Nephron (organoid): ENCODE measurements around the gene COL6A5.

Experiments
- H3K27ac Mint-ChIP-seq, 3 experiments: 2 replicates each; pipeline ENCODE4 v1.8.0; 2020; ENCODE audit warnings: mixed read lengths in 3 of 3, mild to moderate bottlenecking in 2 of 3, moderate library complexity in 1 of 3
- H3K27me3 Mint-ChIP-seq: 2 replicates; pipeline ENCODE4 v1.8.0; 2021; ENCODE audit warnings: low read depth, mild to moderate bottlenecking, moderate library complexity, mixed read lengths
- H3K36me3 Mint-ChIP-seq: 2 replicates; pipeline ENCODE4 v1.8.0; 2020; ENCODE audit warnings: low read depth, mixed read lengths
- H3K4me1 Mint-ChIP-seq: 2 replicates; pipeline ENCODE4 v1.8.0; 2020; ENCODE audit warnings: mixed read lengths
- H3K4me3 Mint-ChIP-seq, 3 experiments: 2 replicates each; pipeline ENCODE4 v1.8.0; 2020; ENCODE audit warnings: mild to moderate bottlenecking in 3 of 3, mixed read lengths in 3 of 3, moderate library complexity in 2 of 3
- H3K9me3 Mint-ChIP-seq: 2 replicates; pipeline ENCODE4 v1.8.0; 2020; ENCODE audit warnings: mixed read lengths
- TF ChIP-seq, protein P1 (sequence below), 3 experiments: fragments of 200-600 bp; sonication (generic); IDR thresholded peaks; one replicate each; pipeline ENCODE4 v1.5.0; 2021; ENCODE audit warnings: antibody characterized with exemption in 3 of 3; ENCODE audit not compliant: unreplicated experiment in 3 of 3

Gene COL6A5

GRCh38 chr3:130345487-130346079 lies at the start of gene COL6A5:
Gene COL6A5, plus strand, starts transcription at chr3:130345672. Its CDS starts 27,967 bp downstream, at chr3:130373639.
- peaks cover 7% of the 10 kb centered on the region for H3K9me3 Mint-ChIP-seq

DNA sequence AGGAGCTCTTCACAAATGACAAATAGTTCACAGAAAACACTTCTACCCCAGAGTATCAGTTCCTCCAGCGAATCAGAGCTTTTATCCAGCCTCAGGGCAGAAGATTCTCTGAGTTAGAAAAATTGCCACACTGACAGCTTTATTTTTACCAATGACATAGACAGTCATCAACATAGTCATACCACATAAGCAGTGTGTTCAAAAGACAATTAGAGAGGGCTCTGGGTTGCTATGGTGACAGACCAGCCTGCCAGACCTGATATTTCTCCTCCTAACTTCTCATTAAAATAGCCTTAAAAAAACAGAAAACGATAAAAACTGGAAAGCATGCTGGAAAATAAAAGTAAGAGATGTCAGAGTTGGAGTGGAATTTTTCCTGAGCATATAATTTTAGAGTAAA lies 45.9 kb upstream of the COL6A5 start:
- TF ChIP-seq, protein P1, sequence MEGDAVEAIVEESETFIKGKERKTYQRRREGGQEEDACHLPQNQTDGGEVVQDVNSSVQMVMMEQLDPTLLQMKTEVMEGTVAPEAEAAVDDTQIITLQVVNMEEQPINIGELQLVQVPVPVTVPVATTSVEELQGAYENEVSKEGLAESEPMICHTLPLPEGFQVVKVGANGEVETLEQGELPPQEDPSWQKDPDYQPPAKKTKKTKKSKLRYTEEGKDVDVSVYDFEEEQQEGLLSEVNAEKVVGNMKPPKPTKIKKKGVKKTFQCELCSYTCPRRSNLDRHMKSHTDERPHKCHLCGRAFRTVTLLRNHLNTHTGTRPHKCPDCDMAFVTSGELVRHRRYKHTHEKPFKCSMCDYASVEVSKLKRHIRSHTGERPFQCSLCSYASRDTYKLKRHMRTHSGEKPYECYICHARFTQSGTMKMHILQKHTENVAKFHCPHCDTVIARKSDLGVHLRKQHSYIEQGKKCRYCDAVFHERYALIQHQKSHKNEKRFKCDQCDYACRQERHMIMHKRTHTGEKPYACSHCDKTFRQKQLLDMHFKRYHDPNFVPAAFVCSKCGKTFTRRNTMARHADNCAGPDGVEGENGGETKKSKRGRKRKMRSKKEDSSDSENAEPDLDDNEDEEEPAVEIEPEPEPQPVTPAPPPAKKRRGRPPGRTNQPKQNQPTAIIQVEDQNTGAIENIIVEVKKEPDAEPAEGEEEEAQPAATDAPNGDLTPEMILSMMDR (IDR thresholded peaks at IDR 0.05; ENCODE audit: unreplicated experiment in 3 of 3) = no peak
- Mint-ChIP-seq H3K27ac (no peak overlapping the region), H3K9me3 (no peaks in the 10 kb centered on the region), H3K4me3 (no peak overlapping the region), H3K4me1 (no peaks in the 10 kb centered on the region), H3K36me3 (no peaks in the 10 kb centered on the region), H3K27me3 (peaks cover 26% of the 10 kb centered on the region)

More at GRCh38 chr3:130345487-130346079, at the start of gene COL6A5:
- TF ChIP-seq, protein P1 (IDR thresholded peaks at IDR 0.05; ENCODE audit: unreplicated experiment in 3 of 3) = no peak
- Mint-ChIP-seq H3K36me3 (no peaks in the 10 kb centered on the region), H3K4me3 (peak within 1 kb of the TSS in 2 of 3 experiments; percentile 30 to 44), H3K27me3 (peaks cover 79% of the 10 kb centered on the region), H3K4me1 (peaks cover 7% of the 10 kb centered on the region), H3K27ac (no peak within 1 kb of the TSS)

DNA sequence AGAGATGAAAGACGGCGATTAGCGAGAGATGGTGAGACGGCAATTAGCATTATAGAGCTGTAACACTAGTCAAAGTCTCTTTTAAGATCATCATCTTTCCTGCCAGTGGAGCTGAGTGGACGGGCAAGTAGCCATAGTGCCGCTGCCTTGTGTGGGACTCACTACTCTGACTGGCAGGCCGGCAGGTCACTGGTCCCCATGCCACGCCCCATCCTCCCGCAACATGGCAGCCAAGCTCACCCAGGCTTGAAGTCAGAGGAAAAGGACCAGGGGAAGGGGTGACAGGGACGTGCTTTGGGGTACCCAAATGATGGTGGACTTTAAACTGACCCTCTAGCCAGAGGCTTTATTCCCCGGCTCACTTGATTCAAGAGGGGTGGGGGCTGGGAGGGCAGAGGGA lies 44.6 kb upstream of the COL6A5 start:
- H3K27ac Mint-ChIP-seq = no peak overlapping the region
- TF ChIP-seq, protein P1 (IDR thresholded peaks at IDR 0.05; ENCODE audit: unreplicated experiment in 3 of 3) = no peak
- H3K36me3 Mint-ChIP-seq = no peaks in the 10 kb centered on the region
- no peak overlapping the region for H3K4me3 Mint-ChIP-seq
- no peaks in the 10 kb centered on the region for H3K4me1 Mint-ChIP-seq
- H3K27me3 Mint-ChIP-seq = peaks cover 27% of the 10 kb centered on the region
- no peaks in the 10 kb centered on the region for H3K9me3 Mint-ChIP-seq

- Mint-ChIP-seq H3K36me3 (no peaks in the 10 kb centered on the region), H3K9me3 (no peaks in the 10 kb centered on the region), H3K4me1 (no peaks in the 10 kb centered on the region), H3K27me3 (peaks cover 11% of the 10 kb centered on the region), H3K4me3 (no peak overlapping the region), H3K27ac (no peak overlapping the region)
- TF ChIP-seq, protein P1 (IDR thresholded peaks at IDR 0.05; ENCODE audit: unreplicated experiment in 3 of 3) = no peak
Observed at GRCh38 chr3:130310109-130310508, 35.4 kb upstream of the COL6A5 start.

DNA sequence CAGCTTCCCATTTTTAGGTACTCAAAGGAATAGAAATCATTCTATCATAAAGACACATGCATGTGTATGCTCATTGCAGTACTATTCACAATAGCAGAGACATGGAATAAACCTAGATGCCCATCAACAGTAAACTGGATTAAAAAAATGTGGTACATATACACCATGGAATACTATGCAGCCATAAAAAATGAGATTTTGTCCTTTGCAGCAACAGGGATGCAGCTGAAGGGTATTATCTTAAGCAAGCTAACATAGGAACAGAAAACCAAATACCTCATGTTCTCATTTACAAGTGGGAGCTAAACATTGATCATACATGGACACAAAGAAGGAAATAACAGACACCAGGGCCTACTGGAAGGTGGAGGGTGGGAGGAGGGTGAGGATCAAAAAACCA lies 33.1 kb upstream of the COL6A5 start:
- H3K27ac Mint-ChIP-seq = no peak overlapping the region
- TF ChIP-seq, protein P1 (IDR thresholded peaks at IDR 0.05; ENCODE audit: unreplicated experiment in 3 of 3) = no peak
- no peaks in the 10 kb centered on the region for H3K9me3 Mint-ChIP-seq
- H3K4me1 Mint-ChIP-seq = no peaks in the 10 kb centered on the region
- peaks cover 11% of the 10 kb centered on the region for H3K27me3 Mint-ChIP-seq
- no peak overlapping the region for H3K4me3 Mint-ChIP-seq
- no peaks in the 10 kb centered on the region for H3K36me3 Mint-ChIP-seq

DNA sequence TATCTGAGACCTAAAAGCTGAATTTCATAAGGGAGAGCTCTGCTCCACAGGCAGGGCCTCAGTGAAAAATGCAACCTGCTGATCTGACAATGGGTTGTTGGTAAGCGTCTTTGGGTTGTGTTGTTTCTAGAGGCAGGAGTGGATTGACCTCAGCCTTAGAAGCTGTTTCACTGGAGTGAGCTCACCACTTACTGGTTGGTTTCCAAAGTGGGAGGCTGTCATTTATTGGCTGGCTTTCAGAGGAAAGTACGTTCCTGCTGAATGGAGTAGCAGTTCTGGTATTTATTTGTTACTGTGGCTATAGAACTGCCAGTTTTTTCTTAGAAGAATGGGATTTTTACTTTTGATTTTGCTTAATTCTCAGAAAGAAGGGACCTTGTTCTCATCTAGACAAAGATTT lies 29.3 kb upstream of the COL6A5 start:
- peaks cover 4% of the 10 kb centered on the region for H3K27me3 Mint-ChIP-seq
- TF ChIP-seq, protein P1 (IDR thresholded peaks at IDR 0.05; ENCODE audit: unreplicated experiment in 3 of 3) = no peak
- no peaks in the 10 kb centered on the region for H3K4me1 Mint-ChIP-seq
- no peaks in the 10 kb centered on the region for H3K36me3 Mint-ChIP-seq
- no peak overlapping the region for H3K27ac Mint-ChIP-seq
- peaks cover 2% of the 10 kb centered on the region for H3K9me3 Mint-ChIP-seq
- H3K4me3 Mint-ChIP-seq = no peak overlapping the region
